Measurements from ENCODE around the gene POLR2E. TPM values are rescaled to one million over a fixed set of nuclear protein-coding genes. Genes with fewer than 3 reads are reported as not detected.

POLR2E gene
- total RNA-seq, 2 experiments from 2014 or later = 271 to 282 TPM

- H3K36me3 Mint-ChIP-seq (ENCODE audit: low read depth) = peaks cover 41% of the 10 kb centered on the region
- DNase-seq = peak; percentile 77
- peak overlapping the region; percentile 87 for H3K27ac Mint-ChIP-seq
- no peaks in the 10 kb centered on the region for H3K27me3 Mint-ChIP-seq
- intact Hi-C loops (cut with micrococcal nuclease) = no loop called here
- H3K4me3 Mint-ChIP-seq = peak overlapping the region; percentile 84
- peaks cover 1% of the 10 kb centered on the region for H3K9me3 Mint-ChIP-seq
- ChIA-PET POLR2A (interaction anchor here (0.6 to 4.7 kb wide), 22 partner anchors 8 to 829 kb away, joined by 3 to 29 read pairs (median 6); partner anchors contain the start of genes ABCA7, CIRBP, CNN2 and GPX4), CTCF (interaction anchor here (1.7 to 4.4 kb wide), 5 partner anchors 9 to 176 kb away, joined by 6 to 22 read pairs (median 10); partner anchors contain the start of gene ABCA7)
- peaks cover 48% of the 10 kb centered on the region for H3K4me1 Mint-ChIP-seq (ENCODE audit: low read depth)
- TF ChIP-seq, protein P1, sequence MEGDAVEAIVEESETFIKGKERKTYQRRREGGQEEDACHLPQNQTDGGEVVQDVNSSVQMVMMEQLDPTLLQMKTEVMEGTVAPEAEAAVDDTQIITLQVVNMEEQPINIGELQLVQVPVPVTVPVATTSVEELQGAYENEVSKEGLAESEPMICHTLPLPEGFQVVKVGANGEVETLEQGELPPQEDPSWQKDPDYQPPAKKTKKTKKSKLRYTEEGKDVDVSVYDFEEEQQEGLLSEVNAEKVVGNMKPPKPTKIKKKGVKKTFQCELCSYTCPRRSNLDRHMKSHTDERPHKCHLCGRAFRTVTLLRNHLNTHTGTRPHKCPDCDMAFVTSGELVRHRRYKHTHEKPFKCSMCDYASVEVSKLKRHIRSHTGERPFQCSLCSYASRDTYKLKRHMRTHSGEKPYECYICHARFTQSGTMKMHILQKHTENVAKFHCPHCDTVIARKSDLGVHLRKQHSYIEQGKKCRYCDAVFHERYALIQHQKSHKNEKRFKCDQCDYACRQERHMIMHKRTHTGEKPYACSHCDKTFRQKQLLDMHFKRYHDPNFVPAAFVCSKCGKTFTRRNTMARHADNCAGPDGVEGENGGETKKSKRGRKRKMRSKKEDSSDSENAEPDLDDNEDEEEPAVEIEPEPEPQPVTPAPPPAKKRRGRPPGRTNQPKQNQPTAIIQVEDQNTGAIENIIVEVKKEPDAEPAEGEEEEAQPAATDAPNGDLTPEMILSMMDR (IDR thresholded peaks at IDR 0.05) = no peak
- ATAC-seq = peak; percentile 11
These were observed 26.9 kb downstream of the POLR2E start for GRCh38 chr19:1068009-1069001.

DNA sequence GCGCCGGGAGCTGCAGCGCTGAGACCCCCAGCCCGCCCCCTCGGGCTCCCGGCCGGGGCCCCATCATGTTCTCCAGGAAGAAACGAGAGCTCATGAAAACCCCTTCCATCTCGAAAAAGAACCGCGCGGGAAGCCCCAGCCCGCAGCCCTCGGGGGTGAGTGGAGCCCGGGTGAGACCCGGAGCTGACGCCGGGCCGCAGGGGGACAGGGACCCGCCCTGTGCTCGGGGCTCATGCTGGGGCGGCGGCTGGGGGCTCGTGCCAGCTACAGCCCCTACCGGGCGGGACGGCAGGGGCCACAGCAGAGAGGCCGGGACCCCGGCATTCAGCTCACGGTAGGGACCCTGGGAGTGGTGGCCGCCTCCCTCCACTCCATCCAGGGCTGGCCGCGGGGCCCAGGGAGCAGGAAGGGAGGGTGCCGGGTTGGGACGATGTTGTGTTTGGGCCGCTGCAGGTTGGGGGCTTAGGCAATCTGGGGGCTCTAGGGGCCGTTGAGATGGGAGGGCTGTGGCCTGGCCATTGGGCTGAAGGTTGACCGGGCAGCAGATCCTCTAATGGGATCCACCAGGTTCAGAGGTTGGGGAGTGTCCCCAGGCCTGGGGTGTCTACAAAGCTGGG is 27.7 kb downstream of the POLR2E start:
- DNase-seq (peak; percentile 82), ATAC-seq (peak; percentile 41)
- ChIA-PET POLR2A (interaction anchor here (0.9 to 4.7 kb wide), 22 partner anchors 9 to 830 kb away, joined by 3 to 29 read pairs (median 6); partner anchors contain the start of genes ABCA7, CIRBP, CNN2 and GPX4), CTCF (interaction anchor here (0.7 to 4.4 kb wide), 10 partner anchors 10 to 226 kb away, joined by 3 to 22 read pairs (median 8); partner anchors contain the start of gene ABCA7)
- no peaks in the 10 kb centered on the region for H3K27me3 Mint-ChIP-seq
- intact Hi-C loops (cut with micrococcal nuclease) = no loop called here
- peak overlapping the region; percentile 87 for H3K27ac Mint-ChIP-seq
- peaks cover 32% of the 10 kb centered on the region for H3K36me3 Mint-ChIP-seq (ENCODE audit: low read depth)
- peak overlapping the region; percentile 84 for H3K4me3 Mint-ChIP-seq
- peaks cover 1% of the 10 kb centered on the region for H3K9me3 Mint-ChIP-seq
- H3K4me1 Mint-ChIP-seq (ENCODE audit: low read depth) = peaks cover 42% of the 10 kb centered on the region
- TF ChIP-seq, protein P1 (IDR thresholded peaks at IDR 0.05) = no peak

- H3K4me1 Mint-ChIP-seq (ENCODE audit: low read depth) = peaks cover 36% of the 10 kb centered on the region
- TF ChIP-seq, protein P1 (IDR thresholded peaks at IDR 0.05) = no peak
- H3K9me3 Mint-ChIP-seq = peaks cover 1% of the 10 kb centered on the region
- H3K4me3 Mint-ChIP-seq = peak within 1 kb of the TSS; percentile 84
- DNase-seq = peak; percentile 90
- no peaks in the 10 kb centered on the region for H3K27me3 Mint-ChIP-seq
- ChIA-PET POLR2A (interaction anchor here (0.7 to 4.7 kb wide), 22 partner anchors 8 to 203 kb away, joined by 3 to 29 read pairs (median 6); partner anchors contain the start of genes ABCA7, CIRBP, CNN2 and GPX4), CTCF (interaction anchor here (0.7 to 4.4 kb wide), 11 partner anchors 10 to 226 kb away, joined by 3 to 22 read pairs (median 7); partner anchors contain the start of genes ABCA7 and CNN2)
- intact Hi-C loops (cut with micrococcal nuclease) = no loop called here
- peak; percentile 66 for ATAC-seq
- peak within 1 kb of the TSS; percentile 87 for H3K27ac Mint-ChIP-seq
- peaks cover 26% of the 10 kb centered on the region for H3K36me3 Mint-ChIP-seq (ENCODE audit: low read depth)
These were observed 28.3 kb downstream of the POLR2E start, which contains the start of gene ARHGAP45 for GRCh38 chr19:1066748-1067340. Gene ARHGAP45, plus strand, starts transcription at chr19:1067167. Its CDS starts 239 bp downstream, at chr19:1067406.

DNA sequence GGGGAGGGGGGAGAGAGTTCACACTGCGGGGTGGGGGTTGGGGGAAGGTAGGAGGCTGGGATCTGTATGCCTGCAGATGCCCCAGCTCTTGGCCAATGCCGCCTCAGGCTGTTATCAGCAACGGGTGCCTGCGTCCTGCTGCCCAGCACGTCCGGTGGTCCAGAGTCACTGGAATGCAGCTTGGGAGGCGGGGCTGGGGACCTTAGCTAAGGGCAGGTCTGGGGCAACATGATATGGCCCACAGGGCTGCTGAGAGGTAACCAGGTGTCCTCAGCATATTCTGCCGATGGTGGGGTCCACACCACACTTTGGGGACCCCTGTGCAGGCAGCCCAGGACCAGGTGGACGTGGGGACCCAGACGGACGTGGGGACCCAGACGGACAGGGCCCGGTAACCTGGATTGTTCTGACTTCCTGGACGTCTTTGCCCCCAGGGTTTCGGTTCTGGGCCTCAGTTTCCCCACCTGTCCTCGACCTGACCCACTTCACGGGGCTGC is 28.9 kb downstream of the POLR2E start:
- Mint-ChIP-seq H3K27ac (no peak overlapping the region), H3K4me1 (ENCODE audit: low read depth) (peaks cover 33% of the 10 kb centered on the region), H3K4me3 (peak overlapping the region; percentile 67), H3K9me3 (peaks cover 1% of the 10 kb centered on the region), H3K27me3 (no peaks in the 10 kb centered on the region), H3K36me3 (ENCODE audit: low read depth) (peaks cover 23% of the 10 kb centered on the region)
- CTCF ChIA-PET = interaction anchor here (1.0 to 4.4 kb wide), 10 partner anchors 9 to 177 kb away, joined by 3 to 22 read pairs (median 8); partner anchors contain the start of genes ABCA7 and CNN2
- ATAC-seq = no peak
- DNase-seq = no peak
- TF ChIP-seq, protein P1 (IDR thresholded peaks at IDR 0.05) = no peak
- POLR2A ChIA-PET = interaction anchor here (0.7 to 4.7 kb wide), 16 partner anchors 8 to 46 kb away, joined by 3 to 29 read pairs (median 8); partner anchors contain the start of genes ABCA7, GPX4 and RNU6-2
- intact Hi-C loops (cut with micrococcal nuclease) = no loop called here

Measured in activated CD8-positive, alpha-beta T cell treated with anti-CD3 and anti-CD28 coated beads for 36 hours (primary cell).